Regular cardiac myocyte (primary cell): Measurements from ENCODE around the gene ZNF35. TPM values are rescaled to one million over a fixed set of nuclear protein-coding genes. Genes with fewer than 3 reads are reported as not detected.

ENCODE experiments used
- total RNA-seq: library from RNA; depleted of rRNA; stranded (reverse); fragments of >200 nt; gene quantifications from 2 replicates; pipeline ENCODE4 v1.2.3, GENCODE V29; 2014

ZNF35 gene
- total RNA-seq, result 9.9 and 12.1 TPM in 2 replicates

DNA sequence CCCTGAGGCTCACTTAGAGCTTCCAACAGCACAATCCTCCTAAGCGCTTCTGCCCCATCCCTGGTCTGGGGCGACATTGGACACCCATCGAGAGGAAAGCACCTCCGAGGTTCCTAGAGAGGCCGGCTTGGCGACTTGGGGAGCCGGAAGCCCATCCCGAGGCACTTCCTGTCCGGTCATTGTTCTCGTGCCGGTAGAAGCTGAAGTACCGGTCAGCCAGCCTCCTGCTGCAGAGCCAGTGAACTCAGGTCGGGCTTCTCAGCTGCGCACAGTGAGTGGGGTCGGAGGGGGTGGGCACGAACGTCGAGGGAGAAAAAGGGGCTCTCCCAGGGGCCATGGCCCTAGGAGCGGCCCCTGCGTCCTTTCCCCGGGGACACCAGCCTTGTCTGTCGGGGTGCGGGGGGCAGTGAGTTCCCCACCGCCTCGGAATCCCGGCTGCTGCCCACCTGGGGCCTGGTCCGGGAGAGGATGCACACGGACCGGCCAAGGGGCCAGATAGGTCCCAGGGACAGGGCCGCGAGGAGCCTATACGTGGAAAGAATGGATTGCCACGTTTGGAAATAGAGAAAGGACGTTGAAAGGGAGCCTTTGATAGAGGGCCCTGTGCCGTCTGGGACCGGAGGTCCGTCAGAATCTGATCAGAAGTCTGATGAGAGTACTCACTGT lies at the start of gene ZNF35:
Gene ZNF35 (plus strand): TSS at position 169 of the 666 bp plus-strand sequence. CDS start 2,336 bp downstream, outside the sequence.

DNA sequence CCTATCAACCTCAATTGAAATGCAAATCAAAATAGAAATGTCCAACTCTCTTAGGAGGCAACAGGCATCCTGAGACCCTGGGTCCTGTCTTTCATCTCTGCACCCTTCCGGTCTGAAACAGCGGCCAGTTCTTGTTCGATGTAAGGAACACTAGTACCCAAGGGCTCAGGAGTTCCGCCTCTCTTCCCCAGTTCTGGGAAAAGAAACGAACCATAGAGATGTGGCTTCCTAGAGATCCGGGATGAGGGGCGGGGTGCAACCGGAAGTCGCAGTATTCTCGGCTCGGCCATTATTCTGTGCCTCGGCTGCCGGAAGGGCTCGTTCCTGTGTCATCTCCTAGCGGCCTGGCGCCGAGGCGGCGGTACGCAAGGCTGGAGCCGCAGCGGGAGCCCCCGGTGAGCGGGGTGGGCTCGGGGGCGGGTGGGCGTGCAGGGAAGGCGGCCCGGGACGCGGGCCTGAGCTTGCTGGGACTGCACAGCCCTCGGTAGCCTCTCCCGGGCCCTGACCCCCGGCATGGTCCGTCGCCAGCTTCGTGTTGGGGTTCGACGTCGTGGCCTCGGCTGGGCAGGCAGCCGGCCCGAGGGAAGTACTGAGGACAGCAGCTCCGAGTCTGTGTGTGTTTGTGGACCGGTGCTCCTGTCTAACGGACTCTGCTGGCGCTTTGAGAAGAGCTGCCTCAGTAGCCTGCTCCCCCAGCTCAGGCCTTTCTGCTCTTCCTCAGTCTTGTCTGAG lies 23.6 kb upstream of the ZNF35 start, which contains the start of gene ZNF197:
Gene ZNF197 (plus strand): TSS at position 288 of the 732 bp plus-strand sequence. CDS start 4,119 bp downstream, outside the sequence.

Other genes starting within 250 kb of the ZNF35 start
- gene ZNF445, start 171.1 kb upstream of the ZNF35 start, total RNA-seq, result 6.8 and 8.4 TPM in 2 replicates
- gene ZKSCAN7, start 93.5 kb upstream of the ZNF35 start, total RNA-seq, result 5.2 and 7.0 TPM in 2 replicates
- 0.77 and 3.1 TPM in 2 replicates for gene ZNF660, start 63.8 kb upstream of the ZNF35 start, total RNA-seq
- gene ZNF197, start 23.7 kb upstream of the ZNF35 start, total RNA-seq, result 16.9 and 17.8 TPM in 2 replicates
- 4.0 and 5.9 TPM in 2 replicates for gene ZNF502, start 63.9 kb downstream of the ZNF35 start, total RNA-seq
- 4.5 and 5.2 TPM in 2 replicates for gene ZNF501, start 80.9 kb downstream of the ZNF35 start, total RNA-seq
- 16.9 and 22.0 TPM in 2 replicates for gene KIAA1143, start 112.9 kb downstream of the ZNF35 start, total RNA-seq
- 3.1 and 19.0 TPM in 2 replicates for gene KIF15, start 113.1 kb downstream of the ZNF35 start, total RNA-seq
- 13.8 and 18.3 TPM in 2 replicates for gene TMEM42, start 213.2 kb downstream of the ZNF35 start, total RNA-seq
- gene TGM4, start 225.9 kb downstream of the ZNF35 start, total RNA-seq, result not detected in 2 replicates